ENCODE results near the gene BMAL1.
A peak's percentile ranks its signal among the peaks of the same experiment; 100 is the strongest.

The BMAL1 gene

GRCh38 chr11:13283636-13284035, 6.0 kb downstream of the BMAL1 start:
- Histone ChIP-seq H3K9ac (ENCODE audit: low read length) (no peak overlapping the region), H3K4me3 (ENCODE audit: low read length) (no peak overlapping the region), H3K4me1 (ENCODE audit: control insufficient read depth, insufficient read depth, low read length) (peaks cover 17% of the 10 kb centered on the region), H3K27me3 (replicated peaks; ENCODE audit: control insufficient read depth, insufficient read depth, low read length) (no peaks in the 10 kb centered on the region), H3K9me3 (ENCODE audit: control insufficient read depth, low read length) (no peaks in the 10 kb centered on the region), H3K36me3 (ENCODE audit: control insufficient read depth, insufficient read depth, low read length, severe bottlenecking) (no peaks in the 10 kb centered on the region)
- DNase-seq (ENCODE audit: low read depth): no peak

- Histone ChIP-seq H3K4me3 (ENCODE audit: low read length) (no peak overlapping the region), H3K36me3 (ENCODE audit: control insufficient read depth, insufficient read depth, low read length, severe bottlenecking) (no peaks in the 10 kb centered on the region), H3K9me3 (ENCODE audit: control insufficient read depth, low read length) (no peaks in the 10 kb centered on the region), H3K27me3 (replicated peaks; ENCODE audit: control insufficient read depth, insufficient read depth, low read length) (no peaks in the 10 kb centered on the region), H3K4me1 (ENCODE audit: control insufficient read depth, insufficient read depth, low read length) (peaks cover 12% of the 10 kb centered on the region), H3K9ac (ENCODE audit: low read length) (no peak overlapping the region)
- no peak for DNase-seq (ENCODE audit: low read depth)
Measured at GRCh38 chr11:13284776-13285588, 7.4 kb downstream of the BMAL1 start.

- Histone ChIP-seq H3K4me1 (ENCODE audit: control insufficient read depth, insufficient read depth, low read length) (peaks cover 10% of the 10 kb centered on the region), H3K36me3 (ENCODE audit: control insufficient read depth, insufficient read depth, low read length, severe bottlenecking) (no peaks in the 10 kb centered on the region), H3K27me3 (replicated peaks; ENCODE audit: control insufficient read depth, insufficient read depth, low read length) (no peaks in the 10 kb centered on the region), H3K4me3 (ENCODE audit: low read length) (no peak overlapping the region), H3K9me3 (ENCODE audit: control insufficient read depth, low read length) (no peaks in the 10 kb centered on the region), H3K9ac (ENCODE audit: low read length) (no peak overlapping the region)
- no peak for DNase-seq (ENCODE audit: low read depth)
Measured at GRCh38 chr11:13286279-13286821, 8.8 kb downstream of the BMAL1 start.

- H3K4me1 ChIP-seq (ENCODE audit: control insufficient read depth, insufficient read depth, low read length): peaks cover 17% of the 10 kb centered on the region
- no peak overlapping the region for H3K9ac ChIP-seq (ENCODE audit: low read length)
- no peak for DNase-seq (ENCODE audit: low read depth)
- no peak overlapping the region for H3K4me3 ChIP-seq (ENCODE audit: low read length)
- H3K27me3 ChIP-seq (replicated peaks; ENCODE audit: control insufficient read depth, insufficient read depth, low read length): no peaks in the 10 kb centered on the region
- no peaks in the 10 kb centered on the region for H3K9me3 ChIP-seq (ENCODE audit: control insufficient read depth, low read length)
- H3K36me3 ChIP-seq (ENCODE audit: control insufficient read depth, insufficient read depth, low read length, severe bottlenecking): no peaks in the 10 kb centered on the region
Measured at GRCh38 chr11:13287036-13287435, 9.4 kb downstream of the BMAL1 start.

- Histone ChIP-seq H3K4me3 (ENCODE audit: low read length) (no peak overlapping the region), H3K4me1 (ENCODE audit: control insufficient read depth, insufficient read depth, low read length) (peaks cover 18% of the 10 kb centered on the region), H3K36me3 (ENCODE audit: control insufficient read depth, insufficient read depth, low read length, severe bottlenecking) (no peaks in the 10 kb centered on the region), H3K9me3 (ENCODE audit: control insufficient read depth, low read length) (no peaks in the 10 kb centered on the region), H3K27me3 (replicated peaks; ENCODE audit: control insufficient read depth, insufficient read depth, low read length) (no peaks in the 10 kb centered on the region), H3K9ac (ENCODE audit: low read length) (no peak overlapping the region)
- peak; percentile 28 for DNase-seq (ENCODE audit: low read depth)
Measured at GRCh38 chr11:13287681-13288080, 10.1 kb downstream of the BMAL1 start.

GRCh38 chr11:13288375-13289029, 10.9 kb downstream of the BMAL1 start:
- peak; percentile 15 for DNase-seq (ENCODE audit: low read depth)
- no peaks in the 10 kb centered on the region for H3K9me3 ChIP-seq (ENCODE audit: control insufficient read depth, low read length)
- H3K4me1 ChIP-seq (ENCODE audit: control insufficient read depth, insufficient read depth, low read length): peaks cover 18% of the 10 kb centered on the region
- H3K27me3 ChIP-seq (replicated peaks; ENCODE audit: control insufficient read depth, insufficient read depth, low read length): no peaks in the 10 kb centered on the region
- H3K9ac ChIP-seq (ENCODE audit: low read length): no peak overlapping the region
- no peaks in the 10 kb centered on the region for H3K36me3 ChIP-seq (ENCODE audit: control insufficient read depth, insufficient read depth, low read length, severe bottlenecking)
- H3K4me3 ChIP-seq (ENCODE audit: low read length): no peak overlapping the region

- Histone ChIP-seq H3K27me3 (replicated peaks; ENCODE audit: control insufficient read depth, insufficient read depth, low read length) (no peaks in the 10 kb centered on the region), H3K9me3 (ENCODE audit: control insufficient read depth, low read length) (no peaks in the 10 kb centered on the region), H3K36me3 (ENCODE audit: control insufficient read depth, insufficient read depth, low read length, severe bottlenecking) (no peaks in the 10 kb centered on the region), H3K4me3 (ENCODE audit: low read length) (no peak overlapping the region), H3K4me1 (ENCODE audit: control insufficient read depth, insufficient read depth, low read length) (peaks cover 18% of the 10 kb centered on the region), H3K9ac (ENCODE audit: low read length) (no peak overlapping the region)
- peak; percentile 40 for DNase-seq (ENCODE audit: low read depth)
Measured at GRCh38 chr11:13289081-13289480, 11.5 kb downstream of the BMAL1 start.

- Histone ChIP-seq H3K9ac (ENCODE audit: low read length) (no peak overlapping the region), H3K9me3 (ENCODE audit: control insufficient read depth, low read length) (no peaks in the 10 kb centered on the region), H3K36me3 (ENCODE audit: control insufficient read depth, insufficient read depth, low read length, severe bottlenecking) (no peaks in the 10 kb centered on the region), H3K4me1 (ENCODE audit: control insufficient read depth, insufficient read depth, low read length) (peaks cover 18% of the 10 kb centered on the region), H3K27me3 (replicated peaks; ENCODE audit: control insufficient read depth, insufficient read depth, low read length) (no peaks in the 10 kb centered on the region), H3K4me3 (ENCODE audit: low read length) (no peak overlapping the region)
- no peak for DNase-seq (ENCODE audit: low read depth)
Measured at GRCh38 chr11:13290221-13290980, 12.8 kb downstream of the BMAL1 start.

GRCh38 chr11:13291361-13291760, 13.8 kb downstream of the BMAL1 start:
- no peaks in the 10 kb centered on the region for H3K27me3 ChIP-seq (replicated peaks; ENCODE audit: control insufficient read depth, insufficient read depth, low read length)
- H3K4me3 ChIP-seq (ENCODE audit: low read length): no peak overlapping the region
- DNase-seq (ENCODE audit: low read depth): no peak
- no peak overlapping the region for H3K9ac ChIP-seq (ENCODE audit: low read length)
- H3K36me3 ChIP-seq (ENCODE audit: control insufficient read depth, insufficient read depth, low read length, severe bottlenecking): no peaks in the 10 kb centered on the region
- H3K4me1 ChIP-seq (ENCODE audit: control insufficient read depth, insufficient read depth, low read length): peaks cover 18% of the 10 kb centered on the region
- H3K9me3 ChIP-seq (ENCODE audit: control insufficient read depth, low read length): no peaks in the 10 kb centered on the region

GRCh38 chr11:13291800-13292199, 14.2 kb downstream of the BMAL1 start:
- Histone ChIP-seq H3K4me3 (ENCODE audit: low read length) (no peak overlapping the region), H3K36me3 (ENCODE audit: control insufficient read depth, insufficient read depth, low read length, severe bottlenecking) (no peaks in the 10 kb centered on the region), H3K9me3 (ENCODE audit: control insufficient read depth, low read length) (no peaks in the 10 kb centered on the region), H3K27me3 (replicated peaks; ENCODE audit: control insufficient read depth, insufficient read depth, low read length) (no peaks in the 10 kb centered on the region), H3K9ac (ENCODE audit: low read length) (no peak overlapping the region), H3K4me1 (ENCODE audit: control insufficient read depth, insufficient read depth, low read length) (peaks cover 18% of the 10 kb centered on the region)
- DNase-seq (ENCODE audit: low read depth): no peak

GRCh38 chr11:13292970-13293369, 15.4 kb downstream of the BMAL1 start:
- Histone ChIP-seq H3K27me3 (replicated peaks; ENCODE audit: control insufficient read depth, insufficient read depth, low read length) (no peaks in the 10 kb centered on the region), H3K4me1 (ENCODE audit: control insufficient read depth, insufficient read depth, low read length) (peaks cover 20% of the 10 kb centered on the region), H3K9ac (ENCODE audit: low read length) (no peak overlapping the region), H3K4me3 (ENCODE audit: low read length) (no peak overlapping the region), H3K36me3 (ENCODE audit: control insufficient read depth, insufficient read depth, low read length, severe bottlenecking) (no peaks in the 10 kb centered on the region), H3K9me3 (ENCODE audit: control insufficient read depth, low read length) (no peaks in the 10 kb centered on the region)
- DNase-seq (ENCODE audit: low read depth): no peak
